ENCODE measurements around the gene KITLG. TPM values are rescaled to one million over a fixed set of nuclear protein-coding genes. Genes with fewer than 3 reads are reported as not detected.

Gene KITLG
- total and polyA plus RNA-seq, 2 experiments from 2014 or later: 1.1 TPM

DNA sequence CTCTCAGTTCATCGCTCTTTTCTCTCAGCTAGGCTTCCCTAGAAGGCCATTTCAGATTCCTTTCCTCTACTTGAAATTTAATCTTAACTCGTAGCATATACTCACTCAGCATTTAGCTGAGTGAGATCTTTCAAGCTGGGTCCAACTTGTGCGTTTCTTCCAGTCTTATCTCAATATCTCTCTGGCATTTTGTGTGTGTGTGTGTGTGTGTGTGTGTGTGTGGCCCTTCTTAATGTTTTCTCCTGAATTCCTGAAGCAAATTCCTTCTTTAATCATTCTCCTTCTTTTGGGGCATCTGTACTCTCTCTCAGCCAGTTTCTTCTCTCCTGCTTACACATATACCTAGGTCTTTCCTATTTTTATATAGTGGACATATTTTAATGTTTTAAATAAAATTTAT is 129.1 kb downstream of the KITLG start:
- H3K27ac ChIP-seq: no peak overlapping the region
- H3K4me3 ChIP-seq: no peak overlapping the region
- H3K36me3 ChIP-seq: no peaks in the 10 kb centered on the region
- no peaks in the 10 kb centered on the region for H3K4me1 ChIP-seq (ENCODE audit: low read depth)
- DNase-seq (ENCODE audit: low read depth in 1 of 2, low spot score in 1 of 2): no peak
- H3K9me3 ChIP-seq (ENCODE audit: low read depth): no peaks in the 10 kb centered on the region
- no peaks in the 10 kb centered on the region for H3K27me3 ChIP-seq
- TF ChIP-seq, protein P1, sequence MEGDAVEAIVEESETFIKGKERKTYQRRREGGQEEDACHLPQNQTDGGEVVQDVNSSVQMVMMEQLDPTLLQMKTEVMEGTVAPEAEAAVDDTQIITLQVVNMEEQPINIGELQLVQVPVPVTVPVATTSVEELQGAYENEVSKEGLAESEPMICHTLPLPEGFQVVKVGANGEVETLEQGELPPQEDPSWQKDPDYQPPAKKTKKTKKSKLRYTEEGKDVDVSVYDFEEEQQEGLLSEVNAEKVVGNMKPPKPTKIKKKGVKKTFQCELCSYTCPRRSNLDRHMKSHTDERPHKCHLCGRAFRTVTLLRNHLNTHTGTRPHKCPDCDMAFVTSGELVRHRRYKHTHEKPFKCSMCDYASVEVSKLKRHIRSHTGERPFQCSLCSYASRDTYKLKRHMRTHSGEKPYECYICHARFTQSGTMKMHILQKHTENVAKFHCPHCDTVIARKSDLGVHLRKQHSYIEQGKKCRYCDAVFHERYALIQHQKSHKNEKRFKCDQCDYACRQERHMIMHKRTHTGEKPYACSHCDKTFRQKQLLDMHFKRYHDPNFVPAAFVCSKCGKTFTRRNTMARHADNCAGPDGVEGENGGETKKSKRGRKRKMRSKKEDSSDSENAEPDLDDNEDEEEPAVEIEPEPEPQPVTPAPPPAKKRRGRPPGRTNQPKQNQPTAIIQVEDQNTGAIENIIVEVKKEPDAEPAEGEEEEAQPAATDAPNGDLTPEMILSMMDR (IDR thresholded peaks at IDR 0.05; ENCODE audit: low read depth, low read length): no peak

GRCh38 chr12:88450136-88450535 is 130.1 kb downstream of the KITLG start:
- Histone ChIP-seq H3K27me3 (no peaks in the 10 kb centered on the region), H3K36me3 (no peaks in the 10 kb centered on the region), H3K27ac (no peak overlapping the region), H3K4me1 (ENCODE audit: low read depth) (no peaks in the 10 kb centered on the region), H3K9me3 (ENCODE audit: low read depth) (no peaks in the 10 kb centered on the region), H3K4me3 (no peak overlapping the region)
- DNase-seq (ENCODE audit: low read depth in 1 of 2, low spot score in 1 of 2): peak in 1 of 2 donors; percentile 23
- TF ChIP-seq, protein P1 (IDR thresholded peaks at IDR 0.05; ENCODE audit: low read depth, low read length): no peak

- DNase-seq (ENCODE audit: low read depth in 1 of 2, low spot score in 1 of 2): no peak
- Histone ChIP-seq H3K27ac (no peak overlapping the region), H3K27me3 (no peaks in the 10 kb centered on the region), H3K4me1 (ENCODE audit: low read depth) (no peaks in the 10 kb centered on the region), H3K9me3 (ENCODE audit: low read depth) (no peaks in the 10 kb centered on the region), H3K36me3 (no peaks in the 10 kb centered on the region), H3K4me3 (no peak overlapping the region)
- TF ChIP-seq, protein P1 (IDR thresholded peaks at IDR 0.05; ENCODE audit: low read depth, low read length): no peak
Observed at GRCh38 chr12:88448337-88448915, 131.8 kb downstream of the KITLG start.

DNA sequence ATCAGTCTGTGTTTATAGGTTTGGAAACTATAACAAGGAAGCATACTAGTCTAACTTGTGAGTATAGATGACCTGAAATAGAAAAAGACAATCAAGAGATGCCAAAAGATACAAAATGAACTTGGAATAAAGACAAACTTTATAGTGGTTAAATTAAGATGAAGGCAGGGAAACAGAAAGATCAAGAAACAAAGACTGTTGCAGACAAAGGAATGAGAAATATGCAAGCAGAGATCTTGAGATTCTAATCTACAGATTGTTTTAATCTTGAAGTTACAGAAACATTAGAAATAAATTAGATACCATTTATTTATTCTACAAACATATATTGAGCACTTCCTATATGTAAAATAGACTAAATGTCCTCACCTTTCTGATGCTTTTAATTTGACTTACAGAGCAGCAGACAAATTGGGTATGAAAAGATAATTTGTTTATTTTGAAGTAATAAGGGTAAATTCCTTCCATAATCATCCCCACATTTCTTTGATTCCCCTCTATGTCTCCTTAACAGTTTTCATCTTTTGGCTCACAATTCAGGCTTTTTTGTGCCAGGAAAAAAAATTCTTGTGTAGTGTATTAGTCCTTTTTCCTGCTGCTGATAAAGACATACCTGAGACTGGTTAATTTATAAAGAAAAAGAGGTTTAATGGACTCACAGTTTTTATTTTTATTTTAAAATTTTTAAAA is 134.4 kb downstream of the KITLG start:
- TF ChIP-seq, protein P1 (IDR thresholded peaks at IDR 0.05; ENCODE audit: low read depth, low read length): no peak
- no peak for DNase-seq (ENCODE audit: low read depth in 1 of 2, low spot score in 1 of 2)
- no peak overlapping the region for H3K4me3 ChIP-seq

DNA sequence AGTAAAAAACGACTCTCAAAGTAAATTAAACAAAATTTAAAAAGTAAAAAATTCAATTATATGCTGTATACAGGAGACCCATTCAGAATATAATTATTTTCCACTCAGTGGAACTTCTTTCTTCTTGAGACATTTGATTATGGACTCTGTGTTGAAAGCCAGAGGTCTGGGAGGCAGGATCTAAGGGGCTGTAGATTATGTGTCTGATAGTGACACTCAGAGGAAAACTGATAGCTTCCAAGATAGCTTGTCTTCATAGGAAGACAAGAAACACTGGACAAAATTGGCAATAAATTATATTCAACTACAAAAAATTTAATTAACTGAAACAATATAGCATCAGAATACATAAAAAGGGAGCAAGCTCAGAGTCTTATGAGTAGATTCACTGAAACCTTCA is 135.8 kb downstream of the KITLG start:
- TF ChIP-seq, protein P1 (IDR thresholded peaks at IDR 0.05; ENCODE audit: low read depth, low read length): no peak
- no peaks in the 10 kb centered on the region for H3K9me3 ChIP-seq (ENCODE audit: low read depth)
- no peak overlapping the region for H3K27ac ChIP-seq
- no peaks in the 10 kb centered on the region for H3K27me3 ChIP-seq
- H3K36me3 ChIP-seq: no peaks in the 10 kb centered on the region
- H3K4me3 ChIP-seq: no peak overlapping the region
- DNase-seq (ENCODE audit: low read depth in 1 of 2, low spot score in 1 of 2): no peak
- H3K4me1 ChIP-seq (ENCODE audit: low read depth): no peaks in the 10 kb centered on the region

More for the DNA sequence above, 134.4 kb downstream of the KITLG start:
- H3K9me3 ChIP-seq (ENCODE audit: low read depth): no peaks in the 10 kb centered on the region
- H3K27me3 ChIP-seq: no peaks in the 10 kb centered on the region
- no peaks in the 10 kb centered on the region for H3K36me3 ChIP-seq
- H3K4me1 ChIP-seq (ENCODE audit: low read depth): no peaks in the 10 kb centered on the region
- no peak overlapping the region for H3K27ac ChIP-seq
